PC-9 (cell line): ENCODE results near the gene DHFR2. TPM values are rescaled to one million over a fixed set of nuclear protein-coding genes. Genes with fewer than 3 reads are reported as not detected.

Experiments used
- BruUV-seq: library from RNA; stranded (reverse); fragments of 400-500 nt; replicated peaks from 2 replicates; lab custom pipeline; 2021; lab: Mats Ljungman, UMichigan
- CTCF ChIA-PET: fragments of 300-600 bp; sonication (Branson Sonifier 250); formaldehyde crosslinking; loops from one replicate; lab custom pipeline; 2022; ENCODE audit warnings: antibody characterized with exemption; lab: Charles Lee
- POLR2A ChIA-PET: fragments of 300-600 bp; sonication (Branson Sonifier 250); formaldehyde crosslinking; loops from one replicate; lab custom pipeline; 2022; ENCODE audit warnings: antibody characterized with exemption; ENCODE audit not compliant: unreplicated experiment; lab: Charles Lee
- DNase-seq, 2 experiments: peaks; one replicate each; pipeline versions ENCODE4 v3.0.0 to v3.0.0-alpha.2; 2015 to 2022; ENCODE audit warnings: mixed read lengths in 1 of 2
- H2AFZ ChIP-seq: fragments of 200-600 bp; sonication (generic); 2 replicates; pipeline ENCODE4 v1.8.1; 2017; ENCODE audit warnings: antibody characterized with exemption
- H3F3A ChIP-seq: fragments of 200-600 bp; sonication (generic); 2 replicates; pipeline ENCODE4 v1.8.1; 2017; ENCODE audit warnings: antibody characterized with exemption, mild to moderate bottlenecking, low read depth; ENCODE audit not compliant: insufficient read depth
- H3K27ac ChIP-seq: fragments of 200-600 bp; sonication (generic); 2 replicates; pipeline ENCODE4 v1.6.1; 2016; ENCODE audit warnings: mixed run types
- H3K27me3 ChIP-seq: fragments of 200-600 bp; sonication (generic); 2 replicates; pipeline ENCODE4 v1.6.1; 2016; ENCODE audit warnings: low read depth, mixed run types; ENCODE audit not compliant: insufficient read depth
- H3K36me3 ChIP-seq: fragments of 200-600 bp; sonication (generic); 2 replicates; pipeline ENCODE4 v1.6.1; 2016; ENCODE audit warnings: low read depth, mixed run types
- H3K4me1 ChIP-seq: fragments of 200-600 bp; sonication (generic); replicated peaks from 2 replicates; pipeline ENCODE4 v1.6.1; 2016; ENCODE audit warnings: mixed run types; ENCODE audit not compliant: insufficient read depth
- H3K4me2 ChIP-seq: fragments of 200-600 bp; sonication (generic); 2 replicates; pipeline ENCODE4 v1.6.1; 2017; ENCODE audit warnings: mixed run types
- H3K4me3 ChIP-seq: fragments of 200-600 bp; sonication (generic); 2 replicates; pipeline ENCODE4 v1.6.1; 2016; ENCODE audit warnings: mixed run types
- H3K79me2 ChIP-seq: fragments of 200-600 bp; sonication (generic); 2 replicates; pipeline ENCODE4 v1.6.1; 2017; ENCODE audit warnings: low read depth, mixed run types
- H3K9me2 ChIP-seq: fragments of 200-600 bp; sonication (generic); 2 replicates; pipeline ENCODE4 v1.8.1; 2017; ENCODE audit warnings: mild to moderate bottlenecking; ENCODE audit not compliant: insufficient read depth
- H3K9me3 ChIP-seq: fragments of 200-600 bp; sonication (generic); 2 replicates; pipeline ENCODE4 v1.8.1; 2016; ENCODE audit warnings: low read depth; ENCODE audit not compliant: insufficient read depth
- H4K20me1 ChIP-seq: fragments of 200-600 bp; sonication (generic); 2 replicates; pipeline ENCODE4 v1.8.1; 2017; ENCODE audit not compliant: insufficient read depth
- EZH2 ChIP-seq: fragments of 200-600 bp; sonication (generic); IDR thresholded peaks from 2 replicates; pipeline ENCODE4 v1.8.0; 2017; ENCODE audit warnings: antibody characterized with exemption, low read depth
- intact Hi-C: fragments of 100-400 bp; cut with micrococcal nuclease; formaldehyde crosslinking; loops from one replicate; pipeline ENCODE4 v1.10.0; 2022; ENCODE audit not compliant: unreplicated experiment
- total RNA-seq: library from RNA; stranded (reverse); gene quantifications from 2 replicates; pipeline ENCODE4 v1.2.3, GENCODE V29; 2021
- TF ChIP-seq, protein P1 (sequence below): fragments of 200-600 bp; sonication (generic); conservative IDR thresholded peaks from 2 replicates; pipeline ENCODE4 v1.6.1; 2017; ENCODE audit warnings: mixed run types, antibody characterized with exemption, mild to moderate bottlenecking, moderate library complexity

Gene DHFR2
- total RNA-seq, 1 experiment from 2014 or later: 8.2 TPM

DNA sequence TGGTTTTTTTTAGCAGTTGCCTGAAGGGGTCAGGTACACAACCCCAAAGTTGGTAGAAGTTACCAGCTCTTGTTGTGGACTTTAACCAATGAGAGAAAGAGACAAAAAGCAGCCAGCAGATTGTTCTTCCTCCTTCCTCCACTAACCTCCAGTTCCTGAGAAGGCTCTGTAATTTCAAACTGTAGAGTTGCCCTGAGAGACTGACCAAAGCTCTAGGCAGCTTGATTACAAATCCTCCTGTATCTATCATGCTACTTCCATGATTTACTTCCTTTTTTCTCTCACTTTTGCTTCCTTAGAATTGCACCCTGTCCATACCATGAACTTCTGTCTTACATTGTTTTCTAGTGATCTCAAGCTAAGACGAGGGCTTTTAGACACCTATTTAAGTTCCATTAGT is 29.4 kb upstream of the DHFR2 start:
- intact Hi-C loops: no loop called here
- no TSS peak for BruUV-seq
- no peak overlapping the region for H2AFZ ChIP-seq
- DNase-seq: peak in 1 of 2 experiments; percentile 30
- ChIA-PET CTCF (no interaction called here), POLR2A (no interaction called here)
- H3K27ac ChIP-seq: no peak overlapping the region
- H3K4me1 ChIP-seq: no peaks in the 10 kb centered on the region
- no peaks in the 10 kb centered on the region for H4K20me1 ChIP-seq
- peaks cover 8% of the 10 kb centered on the region; the same call in 1 of the 2 replicates for H3K36me3 ChIP-seq
- no peaks in the 10 kb centered on the region for H3K9me2 ChIP-seq
- H3K9me3 ChIP-seq: no peaks in the 10 kb centered on the region
- H3K27me3 ChIP-seq: no peaks in the 10 kb centered on the region
- no peak overlapping the region for H3K4me2 ChIP-seq
- H3K79me2 ChIP-seq: no peaks in the 10 kb centered on the region
- TF ChIP-seq EZH2: no peak
- TF ChIP-seq, protein P1, sequence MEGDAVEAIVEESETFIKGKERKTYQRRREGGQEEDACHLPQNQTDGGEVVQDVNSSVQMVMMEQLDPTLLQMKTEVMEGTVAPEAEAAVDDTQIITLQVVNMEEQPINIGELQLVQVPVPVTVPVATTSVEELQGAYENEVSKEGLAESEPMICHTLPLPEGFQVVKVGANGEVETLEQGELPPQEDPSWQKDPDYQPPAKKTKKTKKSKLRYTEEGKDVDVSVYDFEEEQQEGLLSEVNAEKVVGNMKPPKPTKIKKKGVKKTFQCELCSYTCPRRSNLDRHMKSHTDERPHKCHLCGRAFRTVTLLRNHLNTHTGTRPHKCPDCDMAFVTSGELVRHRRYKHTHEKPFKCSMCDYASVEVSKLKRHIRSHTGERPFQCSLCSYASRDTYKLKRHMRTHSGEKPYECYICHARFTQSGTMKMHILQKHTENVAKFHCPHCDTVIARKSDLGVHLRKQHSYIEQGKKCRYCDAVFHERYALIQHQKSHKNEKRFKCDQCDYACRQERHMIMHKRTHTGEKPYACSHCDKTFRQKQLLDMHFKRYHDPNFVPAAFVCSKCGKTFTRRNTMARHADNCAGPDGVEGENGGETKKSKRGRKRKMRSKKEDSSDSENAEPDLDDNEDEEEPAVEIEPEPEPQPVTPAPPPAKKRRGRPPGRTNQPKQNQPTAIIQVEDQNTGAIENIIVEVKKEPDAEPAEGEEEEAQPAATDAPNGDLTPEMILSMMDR: no peak
- no peaks in the 10 kb centered on the region for H3F3A ChIP-seq
- H3K4me3 ChIP-seq: no peak overlapping the region

- no peaks in the 10 kb centered on the region for H4K20me1 ChIP-seq
- no TSS peak for BruUV-seq
Measured at GRCh38 chr3:94089126-94089525, 26.4 kb upstream of the DHFR2 start.

GRCh38 chr3:94083261-94083660 is 20.5 kb upstream of the DHFR2 start:
- POLR2A ChIA-PET: no interaction called here
- peak in 1 of 2 experiments; percentile 26 for DNase-seq
- Histone ChIP-seq H3K27me3 (no peaks in the 10 kb centered on the region), H3K9me2 (no peaks in the 10 kb centered on the region), H2AFZ (no peak overlapping the region), H3K36me3 (no peaks in the 10 kb centered on the region), H3K79me2 (no peaks in the 10 kb centered on the region), H3F3A (no peaks in the 10 kb centered on the region), H3K4me2 (no peak overlapping the region), H3K27ac (no peak overlapping the region), H3K4me1 (no peaks in the 10 kb centered on the region), H4K20me1 (no peaks in the 10 kb centered on the region; the same call in 1 of the 2 replicates), H3K4me3 (no peak overlapping the region), H3K9me3 (no peaks in the 10 kb centered on the region)
- intact Hi-C loops: no loop called here
- TF ChIP-seq, protein P1: no peak
- TF ChIP-seq EZH2: no peak
- BruUV-seq: no TSS peak
- CTCF ChIA-PET: no interaction called here

More at GRCh38 chr3:94089126-94089525, 26.4 kb upstream of the DHFR2 start:
- no peak for TF ChIP-seq EZH2
- TF ChIP-seq, protein P1: no peak
- DNase-seq: peak in 1 of 2 experiments; percentile 16
- POLR2A ChIA-PET: no interaction called here
- Histone ChIP-seq H3K4me2 (no peak overlapping the region), H3F3A (no peaks in the 10 kb centered on the region), H3K79me2 (no peaks in the 10 kb centered on the region), H3K9me2 (no peaks in the 10 kb centered on the region), H2AFZ (no peak overlapping the region), H3K4me1 (no peaks in the 10 kb centered on the region), H3K27me3 (no peaks in the 10 kb centered on the region), H3K36me3 (no peaks in the 10 kb centered on the region), H3K27ac (no peak overlapping the region), H3K4me3 (no peak overlapping the region), H3K9me3 (no peaks in the 10 kb centered on the region)
- CTCF ChIA-PET: no interaction called here
- intact Hi-C loops: no loop called here
